Measurements from ENCODE around the gene COL9A3.

COL9A3 gene

GRCh38 chr20:62778601-62779416 lies 38.0 kb upstream of the COL9A3 start:
- no peak for DNase-seq (ENCODE audit: low spot score)

- DNase-seq (ENCODE audit: low spot score) = no peak
Measured at GRCh38 chr20:62779417-62779685, 37.5 kb upstream of the COL9A3 start.

- DNase-seq (ENCODE audit: low spot score) = no peak
Measured at GRCh38 chr20:62780204-62780603, 36.6 kb upstream of the COL9A3 start.

GRCh38 chr20:62780696-62781095 lies 36.2 kb upstream of the COL9A3 start:
- DNase-seq (ENCODE audit: low spot score) = no peak

- no peak for DNase-seq (ENCODE audit: low spot score)
Measured at GRCh38 chr20:62782149-62782892, 34.5 kb upstream of the COL9A3 start.

- DNase-seq (ENCODE audit: low spot score) = no peak
Measured at GRCh38 chr20:62782893-62783278, 34.0 kb upstream of the COL9A3 start.

GRCh38 chr20:62784497-62784896 lies 32.4 kb upstream of the COL9A3 start:
- no peak for DNase-seq (ENCODE audit: low spot score)

- DNase-seq (ENCODE audit: low spot score) = no peak
Measured at GRCh38 chr20:62785393-62785792, 31.5 kb upstream of the COL9A3 start.

GRCh38 chr20:62786157-62786556 lies 30.7 kb upstream of the COL9A3 start:
- DNase-seq (ENCODE audit: low spot score) = no peak

- no peak for DNase-seq (ENCODE audit: low spot score)
Measured at GRCh38 chr20:62787321-62787720, 29.5 kb upstream of the COL9A3 start.

- no peak for DNase-seq (ENCODE audit: low spot score)
Measured at GRCh38 chr20:62787866-62788265, 29.0 kb upstream of the COL9A3 start.

- no peak for DNase-seq (ENCODE audit: low spot score)
Measured at GRCh38 chr20:62788607-62789006, 28.2 kb upstream of the COL9A3 start.

GRCh38 chr20:62790075-62790474 lies 26.8 kb upstream of the COL9A3 start:
- no peak for DNase-seq (ENCODE audit: low spot score)

GRCh38 chr20:62791301-62792181 lies 25.3 kb upstream of the COL9A3 start:
- peak; percentile 87 for DNase-seq (ENCODE audit: low spot score)

- DNase-seq (ENCODE audit: low spot score) = peak; percentile 61
Measured at GRCh38 chr20:62792182-62792939, 24.5 kb upstream of the COL9A3 start.

- no peak for DNase-seq (ENCODE audit: low spot score)
Measured at GRCh38 chr20:62792940-62793756, 23.7 kb upstream of the COL9A3 start.

GRCh38 chr20:62793757-62794006 lies 23.2 kb upstream of the COL9A3 start:
- DNase-seq (ENCODE audit: low spot score) = no peak

- peak; percentile 98 for DNase-seq (ENCODE audit: low spot score)
Measured at GRCh38 chr20:62794007-62794724, 22.7 kb upstream of the COL9A3 start.

- peak; percentile 64 for DNase-seq (ENCODE audit: low spot score)
Measured at GRCh38 chr20:62795023-62795761, 21.7 kb upstream of the COL9A3 start.

All from GM03348 (cell line).